ENCODE measurements around the gene SEMA3E. TPM values are rescaled to one million over a fixed set of nuclear protein-coding genes. Genes with fewer than 3 reads are reported as not detected.

Gene SEMA3E
- total RNA-seq, 1 experiment from 2014 or later, result 0.34 TPM

GRCh38 chr7:83520726-83521125, 128.2 kb downstream of the SEMA3E start:
- in situ Hi-C loops (cut with HindIII; ENCODE audit: low pct_unique_long_range_greater_than_20kb, low sequenced_read_pairs), result no loop called here
- no peak for DNase-seq (ENCODE audit: low read depth)

GRCh38 chr7:83519240-83519639, 129.7 kb downstream of the SEMA3E start:
- DNase-seq (ENCODE audit: low read depth), result no peak
- in situ Hi-C loops (cut with HindIII; ENCODE audit: low pct_unique_long_range_greater_than_20kb, low sequenced_read_pairs), result no loop called here

- DNase-seq (ENCODE audit: low read depth), result peak; percentile 16
- in situ Hi-C loops (cut with HindIII; ENCODE audit: low pct_unique_long_range_greater_than_20kb, low sequenced_read_pairs), result no loop called here
These were observed 131.8 kb downstream of the SEMA3E start for GRCh38 chr7:83517035-83517700.

GRCh38 chr7:83514977-83515376, 134.0 kb downstream of the SEMA3E start:
- in situ Hi-C loops (cut with HindIII; ENCODE audit: low pct_unique_long_range_greater_than_20kb, low sequenced_read_pairs), result no loop called here
- DNase-seq (ENCODE audit: low read depth), result no peak

- in situ Hi-C loops (cut with HindIII; ENCODE audit: low pct_unique_long_range_greater_than_20kb, low sequenced_read_pairs), result no loop called here
These were observed 139.5 kb downstream of the SEMA3E start for GRCh38 chr7:83509255-83510021.

GRCh38 chr7:83504330-83504729, 144.6 kb downstream of the SEMA3E start:
- in situ Hi-C loops (cut with HindIII; ENCODE audit: low pct_unique_long_range_greater_than_20kb, low sequenced_read_pairs), result no loop called here
- DNase-seq (ENCODE audit: low read depth), result no peak

More at GRCh38 chr7:83509255-83510021, 139.5 kb downstream of the SEMA3E start:
- DNase-seq (ENCODE audit: low read depth), result no peak

- DNase-seq (ENCODE audit: low read depth), result no peak
- in situ Hi-C loops (cut with HindIII; ENCODE audit: low pct_unique_long_range_greater_than_20kb, low sequenced_read_pairs), result no loop called here
These were observed 146.3 kb downstream of the SEMA3E start for GRCh38 chr7:83502636-83503035.

GRCh38 chr7:83494683-83495082, 154.3 kb downstream of the SEMA3E start:
- no peak for DNase-seq (ENCODE audit: low read depth)
- in situ Hi-C loops (cut with HindIII; ENCODE audit: low pct_unique_long_range_greater_than_20kb, low sequenced_read_pairs), result no loop called here

- in situ Hi-C loops (cut with HindIII; ENCODE audit: low pct_unique_long_range_greater_than_20kb, low sequenced_read_pairs), result no loop called here
- DNase-seq (ENCODE audit: low read depth), result no peak
These were observed 156.1 kb downstream of the SEMA3E start for GRCh38 chr7:83492802-83493201.

- no peak for DNase-seq (ENCODE audit: low read depth)
- in situ Hi-C loops (cut with HindIII; ENCODE audit: low pct_unique_long_range_greater_than_20kb, low sequenced_read_pairs), result no loop called here
These were observed 161.1 kb downstream of the SEMA3E start for GRCh38 chr7:83487801-83488200.

- in situ Hi-C loops (cut with HindIII; ENCODE audit: low pct_unique_long_range_greater_than_20kb, low sequenced_read_pairs), result no loop called here
- DNase-seq (ENCODE audit: low read depth), result no peak
These were observed 162.0 kb downstream of the SEMA3E start for GRCh38 chr7:83486957-83487356.

GRCh38 chr7:83486536-83486935, 162.4 kb downstream of the SEMA3E start:
- DNase-seq (ENCODE audit: low read depth), result no peak
- in situ Hi-C loops (cut with HindIII; ENCODE audit: low pct_unique_long_range_greater_than_20kb, low sequenced_read_pairs), result no loop called here

- DNase-seq (ENCODE audit: low read depth), result no peak
- in situ Hi-C loops (cut with HindIII; ENCODE audit: low pct_unique_long_range_greater_than_20kb, low sequenced_read_pairs), result no loop called here
These were observed 164.1 kb downstream of the SEMA3E start for GRCh38 chr7:83484826-83485225.

GRCh38 chr7:83484266-83484665, 164.7 kb downstream of the SEMA3E start:
- DNase-seq (ENCODE audit: low read depth), result no peak
- in situ Hi-C loops (cut with HindIII; ENCODE audit: low pct_unique_long_range_greater_than_20kb, low sequenced_read_pairs), result no loop called here

- in situ Hi-C loops (cut with HindIII; ENCODE audit: low pct_unique_long_range_greater_than_20kb, low sequenced_read_pairs), result no loop called here
- DNase-seq (ENCODE audit: low read depth), result no peak
These were observed 170.3 kb downstream of the SEMA3E start for GRCh38 chr7:83478616-83479015.

- in situ Hi-C loops (cut with HindIII; ENCODE audit: low pct_unique_long_range_greater_than_20kb, low sequenced_read_pairs), result no loop called here
- DNase-seq (ENCODE audit: low read depth), result no peak
These were observed 172.4 kb downstream of the SEMA3E start for GRCh38 chr7:83476511-83477050.

GRCh38 chr7:83475420-83475819, 173.5 kb downstream of the SEMA3E start:
- in situ Hi-C loops (cut with HindIII; ENCODE audit: low pct_unique_long_range_greater_than_20kb, low sequenced_read_pairs), result no loop called here
- DNase-seq (ENCODE audit: low read depth), result no peak

GRCh38 chr7:83472376-83472775, 176.6 kb downstream of the SEMA3E start:
- in situ Hi-C loops (cut with HindIII; ENCODE audit: low pct_unique_long_range_greater_than_20kb, low sequenced_read_pairs), result no loop called here
- no peak for DNase-seq (ENCODE audit: low read depth)

GRCh38 chr7:83469491-83469890, 179.4 kb downstream of the SEMA3E start:
- DNase-seq (ENCODE audit: low read depth), result no peak
- in situ Hi-C loops (cut with HindIII; ENCODE audit: low pct_unique_long_range_greater_than_20kb, low sequenced_read_pairs), result no loop called here
